Right lobe of liver (tissue), 4 donors: ENCODE results near the gene SPA17.

Source experiments
- POLR2A ChIP-seq: fragments of 450-650 bp; IDR thresholded peaks from one replicate; pipeline ENCODE4 v1.6.1; 2017; ENCODE audit warnings: antibody characterized with exemption, mild to moderate bottlenecking
- TF ChIP-seq, protein P1 (sequence below), 4 donors: fragments of 200-600 bp in 3 of 4; fragments of 450-650 bp in 1 of 4; IDR thresholded peaks; one replicate each; pipeline versions ENCODE4 v1.5.1 to v1.8.0; 2016 to 2022; ENCODE audit warnings: antibody characterized with exemption in 4 of 4, mild to moderate bottlenecking in 2 of 4
- donor health status: DM: no; HTN: no; CAD: no.
- donor health status: DM: no; HTN: no; CAD: no.
- donor health status: DM: no; HTN: yes; CAD: no.

DNA sequence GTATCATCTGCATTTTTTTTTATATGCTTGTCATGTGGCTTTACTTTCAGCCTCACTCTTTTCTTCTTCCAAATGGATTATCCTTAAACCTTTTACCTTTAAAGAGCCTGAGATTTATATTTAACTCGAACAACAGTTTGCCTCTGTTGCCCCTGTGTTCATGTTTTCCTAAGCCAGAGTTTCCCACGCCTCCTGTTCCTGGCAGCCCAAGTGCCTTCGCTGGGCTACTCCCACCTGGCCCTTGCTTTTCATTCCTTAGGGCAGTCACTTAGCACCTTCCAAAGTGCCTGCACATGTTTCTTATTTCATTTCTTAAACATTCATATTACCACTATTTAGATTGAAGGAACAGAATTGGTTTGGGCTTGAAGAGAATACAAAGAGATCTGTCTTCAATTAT, 37.8 kb upstream of the SPA17 start:
- TF ChIP-seq, protein P1, sequence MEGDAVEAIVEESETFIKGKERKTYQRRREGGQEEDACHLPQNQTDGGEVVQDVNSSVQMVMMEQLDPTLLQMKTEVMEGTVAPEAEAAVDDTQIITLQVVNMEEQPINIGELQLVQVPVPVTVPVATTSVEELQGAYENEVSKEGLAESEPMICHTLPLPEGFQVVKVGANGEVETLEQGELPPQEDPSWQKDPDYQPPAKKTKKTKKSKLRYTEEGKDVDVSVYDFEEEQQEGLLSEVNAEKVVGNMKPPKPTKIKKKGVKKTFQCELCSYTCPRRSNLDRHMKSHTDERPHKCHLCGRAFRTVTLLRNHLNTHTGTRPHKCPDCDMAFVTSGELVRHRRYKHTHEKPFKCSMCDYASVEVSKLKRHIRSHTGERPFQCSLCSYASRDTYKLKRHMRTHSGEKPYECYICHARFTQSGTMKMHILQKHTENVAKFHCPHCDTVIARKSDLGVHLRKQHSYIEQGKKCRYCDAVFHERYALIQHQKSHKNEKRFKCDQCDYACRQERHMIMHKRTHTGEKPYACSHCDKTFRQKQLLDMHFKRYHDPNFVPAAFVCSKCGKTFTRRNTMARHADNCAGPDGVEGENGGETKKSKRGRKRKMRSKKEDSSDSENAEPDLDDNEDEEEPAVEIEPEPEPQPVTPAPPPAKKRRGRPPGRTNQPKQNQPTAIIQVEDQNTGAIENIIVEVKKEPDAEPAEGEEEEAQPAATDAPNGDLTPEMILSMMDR (IDR thresholded peaks at IDR 0.05), result no peak
- no peak for TF ChIP-seq POLR2A
